IPS DF 19.7 (cell line): ENCODE measurements around the gene TEX22.

ENCODE experiments used
- DNase-seq: peaks from one replicate; pipeline ENCODE4 v3.0.0-alpha.2; 2013; ENCODE audit warnings: low read depth, low spot score

The TEX22 gene

GRCh38 chr14:105366386-105367074 lies 31.8 kb upstream of the TEX22 start:
- DNase-seq, result no peak

GRCh38 chr14:105367116-105368031 lies 31.0 kb upstream of the TEX22 start:
- no peak for DNase-seq

DNA sequence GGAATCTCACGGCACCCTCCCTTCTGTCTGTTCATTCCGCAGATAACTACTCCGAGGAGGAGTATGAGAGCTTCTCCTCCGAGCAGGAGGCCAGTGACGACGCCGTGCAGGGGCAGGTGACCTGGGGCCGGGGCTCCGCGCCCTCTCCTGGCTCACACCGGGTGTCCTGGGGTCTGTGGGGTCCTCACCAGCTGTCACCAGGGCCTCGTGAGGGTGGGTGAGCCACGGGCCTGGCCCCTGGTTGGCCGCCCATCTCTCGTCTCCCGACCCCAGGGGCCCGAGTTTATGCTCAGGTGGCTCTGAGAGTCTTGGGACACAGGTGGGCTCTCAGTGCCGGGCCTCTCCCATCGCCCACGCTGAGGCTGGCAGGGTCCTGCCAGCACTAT lies 30.3 kb upstream of the TEX22 start:
- no peak for DNase-seq

DNA sequence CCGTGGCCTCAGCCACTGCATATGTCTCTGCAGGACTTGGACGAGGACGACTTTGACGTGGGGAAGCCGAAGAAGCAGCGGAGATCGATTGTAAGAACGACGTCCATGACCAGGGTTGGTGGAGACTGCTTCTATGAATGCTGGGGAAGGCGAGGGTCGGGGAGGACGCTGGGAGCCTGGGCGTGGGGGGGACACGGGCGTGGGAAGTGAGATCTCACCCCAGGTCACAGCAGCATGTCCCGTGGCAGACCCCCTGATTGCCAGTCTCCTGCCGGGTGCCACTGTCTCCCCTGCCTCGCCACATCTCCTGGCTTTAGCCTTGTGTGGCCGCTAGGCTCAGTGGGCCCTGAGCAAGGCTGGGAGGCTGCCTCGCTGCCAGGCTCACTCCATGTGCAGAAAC lies 29.9 kb upstream of the TEX22 start:
- DNase-seq, result no peak

- no peak for DNase-seq
Observed at GRCh38 chr14:105368910-105369652, 29.3 kb upstream of the TEX22 start.

DNA sequence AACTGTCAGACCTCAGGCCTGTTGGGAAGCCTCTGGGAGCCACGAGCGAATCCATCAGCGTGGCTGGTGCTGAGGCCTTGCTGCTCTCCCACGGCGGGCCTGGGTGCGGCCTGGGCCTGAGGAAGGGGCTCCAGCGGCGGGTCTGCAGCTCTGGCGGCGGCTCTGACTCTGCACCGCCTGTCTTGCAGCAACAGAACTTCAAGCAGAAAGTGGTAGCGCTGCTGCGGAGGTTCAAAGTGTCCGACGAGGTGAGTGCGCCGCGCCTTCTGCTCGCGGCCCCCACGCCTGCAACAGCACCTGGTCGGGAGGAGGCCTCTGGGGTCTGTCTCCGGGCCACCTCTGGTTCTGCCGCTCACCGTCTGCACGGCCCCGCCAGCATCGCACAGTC lies 28.7 kb upstream of the TEX22 start:
- no peak for DNase-seq

DNA sequence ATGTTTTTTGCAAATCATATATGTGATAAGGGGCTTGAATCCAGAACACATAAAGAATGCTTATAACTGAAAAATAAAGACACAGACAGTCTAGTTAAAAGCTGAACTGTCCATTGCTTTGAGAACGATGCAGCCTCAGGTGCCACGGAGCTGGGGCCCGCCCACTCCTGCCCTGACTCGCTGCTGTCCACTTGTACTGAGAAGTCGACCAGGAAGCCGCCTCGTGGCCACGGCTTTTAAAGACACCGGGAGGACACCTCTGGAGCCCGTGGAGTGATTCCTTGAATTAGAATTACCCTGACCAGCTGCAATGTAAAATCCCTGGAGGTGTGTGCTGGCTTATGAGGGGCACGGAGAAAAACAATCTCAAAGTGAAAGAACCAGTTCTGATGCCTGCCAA lies 23.9 kb upstream of the TEX22 start:
- DNase-seq, result no peak

- DNase-seq, result no peak
Observed at GRCh38 chr14:105375635-105376057, 22.7 kb upstream of the TEX22 start.

GRCh38 chr14:105376521-105377440 lies 21.6 kb upstream of the TEX22 start:
- no peak for DNase-seq

DNA sequence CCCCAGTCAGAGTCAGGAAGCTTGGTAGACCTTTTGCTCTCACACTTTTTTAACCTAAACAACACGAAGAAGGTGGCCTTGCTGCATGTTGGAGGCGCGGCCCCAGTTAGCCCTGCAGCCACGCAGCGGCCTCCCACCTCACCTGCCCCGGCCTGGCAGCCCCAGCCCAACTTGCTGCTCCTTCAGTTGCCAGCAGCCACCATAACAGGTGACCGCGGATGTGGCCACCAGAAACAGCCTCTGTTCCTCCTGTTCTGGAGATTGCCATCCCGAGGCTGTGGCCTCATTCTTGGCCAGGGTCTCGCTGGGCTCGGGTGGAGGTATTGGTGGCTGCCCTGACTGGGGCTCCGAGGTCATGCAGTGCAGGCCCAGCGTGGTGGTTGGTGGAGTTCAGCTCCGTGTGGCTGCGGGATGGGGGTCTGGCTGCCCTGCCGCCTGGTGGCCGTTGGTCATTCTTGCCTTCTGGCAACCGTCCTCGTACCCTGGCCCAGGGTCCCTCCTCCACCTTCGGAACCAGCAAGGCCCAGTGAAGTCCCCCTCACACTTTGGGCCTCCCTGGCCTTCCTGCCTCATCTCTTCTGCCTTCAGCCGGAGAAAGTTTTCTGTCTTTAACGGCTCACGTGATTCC lies 20.7 kb upstream of the TEX22 start:
- DNase-seq, result no peak

DNA sequence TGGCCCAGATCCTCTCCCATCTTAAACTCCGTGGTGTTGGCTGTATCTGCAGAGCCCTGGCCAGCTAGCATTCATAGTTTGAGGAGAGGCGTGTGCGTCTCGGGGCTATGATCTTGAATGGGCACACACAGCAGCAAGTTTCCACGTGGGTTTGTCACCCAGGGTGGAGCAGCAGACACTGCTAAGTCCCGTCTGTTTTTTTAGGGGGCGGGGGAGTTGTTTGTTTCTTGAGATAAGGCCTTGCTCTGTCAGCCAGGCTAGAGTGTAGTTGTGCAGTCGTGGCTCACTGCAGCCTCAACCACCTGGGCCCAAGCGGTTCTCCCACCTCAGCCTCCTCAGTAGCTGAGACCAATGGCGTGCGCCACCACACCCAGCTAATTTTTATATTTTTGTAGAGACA lies 20.1 kb upstream of the TEX22 start:
- DNase-seq, result no peak

GRCh38 chr14:105378873-105379685 lies 19.3 kb upstream of the TEX22 start:
- DNase-seq, result no peak

GRCh38 chr14:105379946-105380345 lies 18.4 kb upstream of the TEX22 start:
- no peak for DNase-seq

DNA sequence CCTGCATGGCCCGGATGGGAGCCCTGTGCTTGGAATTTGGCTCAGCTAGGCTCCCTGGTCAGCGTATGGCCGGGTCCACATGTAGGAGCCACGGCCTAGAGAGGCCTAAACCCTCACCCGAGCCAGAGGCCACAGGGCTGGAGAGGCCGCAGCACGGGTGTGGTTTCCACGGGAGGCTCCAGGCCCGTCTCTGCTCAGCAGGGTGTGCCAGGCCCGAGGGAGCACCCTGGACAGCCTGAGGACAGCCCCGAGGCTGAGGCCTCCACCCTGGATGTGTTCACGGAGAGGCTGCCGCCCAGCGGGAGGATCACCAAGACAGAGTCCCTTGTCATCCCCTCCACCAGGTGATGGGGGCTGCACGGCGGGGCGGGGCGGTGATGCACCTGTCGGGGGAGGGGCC lies 17.6 kb upstream of the TEX22 start:
- no peak for DNase-seq

DNA sequence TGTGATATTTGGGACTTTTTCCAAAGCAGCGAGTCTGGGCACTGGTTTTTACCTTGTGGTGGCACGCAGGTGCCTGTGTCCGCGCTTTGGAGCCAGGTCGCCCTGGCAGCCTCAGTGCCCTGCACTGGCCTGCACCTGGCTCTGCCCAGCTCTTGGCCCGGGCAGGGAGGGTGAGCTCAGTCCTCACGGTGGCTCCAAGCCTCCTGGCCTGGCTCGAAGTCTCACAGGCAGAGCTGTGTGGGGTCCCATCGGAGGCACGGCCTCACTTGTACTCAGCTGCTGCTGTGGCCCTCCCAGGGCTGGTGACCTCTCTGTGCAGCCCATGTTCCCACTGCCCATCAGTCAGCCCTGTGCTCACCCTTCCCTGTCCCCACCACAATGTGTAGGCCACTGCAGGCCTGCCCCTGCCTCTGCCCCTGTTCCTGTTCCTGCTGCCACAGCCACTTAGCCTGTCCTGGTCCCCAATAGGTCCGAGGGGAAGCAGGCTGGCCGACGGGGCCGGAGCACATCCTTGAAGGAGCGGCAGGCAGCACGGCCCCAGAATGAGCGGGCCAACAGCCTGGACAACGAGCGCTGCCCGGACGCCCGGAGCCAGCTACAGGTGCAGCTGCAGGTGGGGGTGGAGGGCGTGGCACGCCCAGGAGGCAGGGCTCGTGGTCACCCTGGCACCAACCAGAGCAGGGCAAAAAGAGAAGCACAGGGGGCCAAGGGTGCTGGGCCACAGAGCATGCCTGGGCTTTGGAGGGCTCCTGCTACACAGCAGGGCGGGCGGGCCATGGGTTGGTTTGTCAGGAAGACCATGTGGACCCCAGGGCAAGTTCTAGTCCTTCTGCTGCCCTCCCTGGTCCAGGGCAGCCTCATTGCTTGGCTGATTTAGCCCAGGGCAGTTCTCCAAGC lies 16.6 kb upstream of the TEX22 start:
- DNase-seq, result no peak

GRCh38 chr14:105382343-105383082 lies 15.8 kb upstream of the TEX22 start:
- no peak for DNase-seq

DNA sequence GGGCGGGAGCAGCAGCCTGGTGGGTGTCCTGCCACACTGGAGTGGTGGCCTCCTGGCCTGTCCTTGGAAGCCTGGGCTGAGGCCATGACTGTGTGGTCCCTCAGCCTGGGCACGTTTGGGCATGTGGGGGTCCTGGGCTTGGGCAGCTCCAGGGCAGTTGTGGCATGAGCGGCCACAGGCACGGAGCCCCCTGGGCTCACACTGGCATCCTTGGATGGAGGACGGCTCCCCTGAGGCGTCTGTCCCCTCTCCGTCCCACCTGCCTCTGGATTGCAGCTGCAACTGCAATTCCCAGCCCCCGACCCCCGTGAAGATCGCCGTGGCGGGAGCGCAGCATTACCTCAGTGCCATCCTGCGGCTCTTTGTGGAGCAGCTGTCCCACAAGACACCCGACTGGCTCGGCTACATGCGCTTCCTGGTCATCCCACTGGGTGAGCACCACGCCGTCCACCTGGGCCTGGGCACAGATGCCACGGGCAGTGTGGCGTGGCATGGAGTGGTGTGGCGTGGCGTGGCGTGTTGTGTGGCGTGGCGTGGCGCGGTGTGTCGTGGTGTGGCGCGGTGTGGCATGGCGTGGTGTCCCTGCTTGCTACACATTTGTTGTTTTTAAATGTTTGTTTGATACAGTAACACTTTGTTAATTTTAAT lies 15.1 kb upstream of the TEX22 start:
- DNase-seq, result no peak
